ENCODE measurements around the gene MBOAT7.
A peak's percentile ranks its signal among the peaks of the same experiment; 100 is the strongest.

Gene MBOAT7

DNA sequence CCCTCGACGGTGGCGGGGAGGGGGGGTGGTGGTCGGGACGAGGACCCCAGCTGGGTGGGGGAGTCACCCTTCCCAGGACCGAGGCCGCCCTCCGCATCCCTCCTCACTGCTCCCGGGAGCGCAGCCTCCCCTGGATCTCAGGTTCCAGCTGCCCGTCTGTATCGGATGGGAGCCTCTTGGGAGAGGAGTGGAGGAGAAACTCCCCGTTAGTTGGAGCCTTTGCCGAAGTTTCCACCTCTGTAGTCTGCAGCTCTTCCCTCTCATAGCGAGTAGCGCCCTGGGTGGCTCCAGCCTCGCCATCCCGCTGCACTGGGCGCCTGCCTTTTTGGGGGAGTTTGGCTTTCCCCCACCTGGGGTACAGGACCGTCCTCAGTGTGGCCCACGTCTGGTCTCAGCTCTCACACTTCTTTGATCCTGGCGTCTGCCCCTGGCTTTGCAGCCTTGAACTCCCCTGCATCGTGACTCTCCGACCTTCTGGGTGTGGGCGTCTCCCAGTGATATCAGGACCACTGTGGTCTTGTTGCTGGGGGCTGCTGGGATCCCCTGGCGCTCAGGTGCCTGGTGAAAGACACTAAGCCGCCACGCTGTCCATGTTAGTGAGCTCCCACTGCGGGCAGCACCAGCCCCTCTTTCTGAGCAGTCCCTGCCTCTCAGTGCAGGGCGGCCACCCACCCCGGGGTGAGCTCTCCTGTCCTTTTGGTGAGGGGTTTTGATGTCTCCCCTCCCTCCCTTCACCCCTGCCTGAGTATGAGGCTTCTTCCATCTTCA, 50.7 kb downstream of the MBOAT7 start:
- DNase-seq (ENCODE audit: low read depth), result no peak

DNA sequence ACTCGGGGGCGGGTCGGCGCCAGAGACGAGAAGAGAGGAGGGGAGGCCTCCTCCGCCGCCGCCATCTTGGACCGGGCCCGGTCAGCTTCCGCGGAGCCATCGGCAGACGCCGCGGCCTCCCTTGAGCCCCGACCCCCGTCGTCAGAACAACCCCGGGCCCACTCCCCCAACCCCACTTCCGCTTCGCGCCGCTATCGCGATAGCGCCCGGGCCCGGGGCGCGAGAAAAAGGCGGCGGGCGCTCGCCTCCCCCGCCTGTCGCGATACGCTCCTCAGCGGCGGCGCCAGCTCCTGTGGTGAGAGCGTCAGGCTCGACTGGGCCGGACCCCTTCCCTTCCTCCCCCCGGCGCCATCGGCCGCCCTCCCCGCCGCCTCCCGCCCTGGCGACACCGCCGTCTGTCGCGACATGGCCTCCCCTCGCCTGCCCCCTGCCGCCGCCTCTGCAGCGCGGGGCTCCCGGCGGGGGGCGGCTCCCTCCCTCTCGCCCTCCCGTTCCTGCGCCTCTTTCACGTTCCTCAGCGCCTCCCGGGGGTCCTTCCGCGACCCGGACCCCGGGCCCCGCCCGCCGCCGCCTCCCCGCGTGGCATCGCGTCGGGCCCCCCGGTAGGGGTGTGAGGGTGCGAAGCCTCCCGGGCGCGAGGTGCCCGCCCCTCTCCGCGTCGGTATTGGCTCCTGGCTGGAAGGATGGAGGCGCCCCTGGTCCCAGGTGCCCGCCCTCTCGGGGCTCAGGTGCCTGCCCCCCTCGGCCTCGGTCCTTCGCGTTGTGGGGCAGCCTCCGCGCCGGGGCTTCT, 51.5 kb downstream of the MBOAT7 start, which contains the start of gene CNOT3:
CNOT3 (plus strand) TSS at position 64 of the 790 bp plus-strand sequence. CDS start 5,217 bp downstream, outside the sequence.
- no peak for DNase-seq (ENCODE audit: low read depth)

DNA sequence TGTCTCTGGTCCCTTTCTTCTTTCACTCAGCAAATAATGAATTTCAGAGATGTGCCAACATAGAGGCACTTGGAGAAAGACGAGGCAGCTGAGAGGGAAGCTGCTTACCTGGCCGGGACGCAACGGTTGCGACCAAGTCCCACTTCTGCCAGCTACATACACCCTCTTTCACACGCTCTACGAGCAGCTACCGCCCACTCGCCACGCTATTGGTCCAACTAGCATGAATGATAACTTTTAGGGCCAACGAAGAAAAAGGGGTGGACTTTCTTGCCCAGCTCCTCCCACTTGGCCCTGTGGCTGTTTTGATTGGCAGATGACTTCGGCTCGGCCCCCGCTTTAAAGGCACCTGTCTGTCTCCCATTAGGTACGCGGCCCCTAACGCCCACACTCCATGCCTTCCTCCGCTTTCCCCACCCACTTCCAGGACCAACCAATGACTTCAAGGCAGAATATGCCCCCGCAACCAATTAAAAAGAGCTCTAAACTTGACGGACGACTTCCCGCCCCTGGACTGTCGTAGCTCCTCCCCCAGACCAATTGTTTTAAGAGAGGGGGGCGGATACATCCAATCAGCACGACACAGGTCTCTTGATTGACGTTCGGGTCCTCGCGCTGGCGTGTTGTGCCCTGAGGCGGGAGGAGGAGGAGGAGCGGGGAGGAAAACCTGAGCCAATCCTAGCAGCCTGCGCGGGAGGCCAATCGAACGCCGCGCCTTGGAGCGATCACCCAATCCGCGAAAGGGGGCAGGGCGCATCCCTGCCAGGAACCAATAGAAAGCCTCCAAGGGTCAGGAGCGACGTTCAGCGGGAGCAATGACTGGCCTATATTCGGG, 52.3 kb downstream of the MBOAT7 start:
- peak; percentile 100 for DNase-seq (ENCODE audit: low read depth)

DNA sequence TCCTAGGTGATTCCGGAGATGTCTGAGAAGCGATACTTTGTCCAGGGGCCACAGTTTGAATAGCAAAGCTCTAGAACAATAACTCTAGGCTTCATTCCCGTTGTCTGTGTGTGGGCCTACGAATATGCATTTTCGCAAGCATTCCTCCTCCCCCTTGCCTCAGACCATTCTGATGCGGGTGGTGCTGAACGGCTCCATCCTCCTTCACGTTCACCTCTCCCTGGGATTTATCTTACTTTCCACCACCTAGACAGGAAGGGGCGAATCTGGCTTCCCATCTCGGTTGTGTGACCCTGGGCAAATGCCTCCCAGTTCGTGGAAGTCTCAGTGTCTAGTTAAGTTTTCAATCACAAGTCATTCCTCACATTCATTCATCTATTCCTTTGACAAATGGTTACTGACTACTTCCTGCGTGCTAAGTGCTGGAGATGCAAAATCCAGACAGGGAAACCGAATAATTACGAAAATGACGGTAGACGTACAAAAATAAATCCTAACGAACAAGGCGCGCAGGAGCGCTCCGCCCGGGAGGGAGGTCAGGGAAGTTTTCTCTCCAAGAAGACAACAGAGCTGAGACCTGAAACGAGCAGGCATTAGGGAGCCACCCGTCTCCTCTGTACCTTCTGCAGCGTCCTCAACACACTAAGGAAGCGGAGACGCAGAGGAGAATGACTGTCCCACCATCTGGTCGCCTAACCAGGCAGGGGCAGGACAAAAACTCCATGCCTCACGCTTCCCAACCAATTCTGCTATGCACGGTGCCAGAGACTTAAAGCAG, 53.1 kb downstream of the MBOAT7 start:
- no peak for DNase-seq (ENCODE audit: low read depth)

DNA sequence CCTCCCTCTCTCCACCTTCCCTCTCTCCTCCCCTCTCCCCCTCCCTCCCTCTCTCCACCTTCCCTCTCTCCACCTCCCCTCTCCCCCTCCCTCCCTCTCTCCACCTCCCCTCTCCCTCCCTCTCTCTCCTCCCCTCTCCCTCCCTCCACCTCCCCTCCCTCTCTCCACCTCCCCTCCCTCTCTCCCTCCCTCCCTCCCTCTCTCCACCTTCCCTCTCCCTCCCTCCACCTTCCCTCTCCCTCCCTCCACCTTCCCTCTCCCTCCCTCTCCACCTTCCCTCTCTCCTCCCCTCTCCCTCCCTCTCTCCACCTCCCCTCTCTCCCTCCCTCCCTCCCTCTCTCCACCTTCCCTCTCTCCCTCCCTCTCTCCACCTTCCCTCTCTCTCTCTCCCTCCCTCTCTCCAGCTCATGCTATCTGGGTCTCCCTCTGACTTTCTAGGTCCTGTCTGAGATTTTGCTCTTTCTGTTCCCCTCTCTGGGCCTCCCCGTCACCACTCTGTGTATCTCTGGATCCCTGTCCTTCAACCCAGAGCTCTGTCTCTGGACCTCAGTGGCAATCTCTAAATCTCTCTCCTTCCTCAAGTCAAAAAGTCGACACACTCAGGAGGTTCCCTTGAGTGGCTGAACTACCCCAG, 55.3 kb downstream of the MBOAT7 start:
- DNase-seq (ENCODE audit: low read depth), result no peak

DNA sequence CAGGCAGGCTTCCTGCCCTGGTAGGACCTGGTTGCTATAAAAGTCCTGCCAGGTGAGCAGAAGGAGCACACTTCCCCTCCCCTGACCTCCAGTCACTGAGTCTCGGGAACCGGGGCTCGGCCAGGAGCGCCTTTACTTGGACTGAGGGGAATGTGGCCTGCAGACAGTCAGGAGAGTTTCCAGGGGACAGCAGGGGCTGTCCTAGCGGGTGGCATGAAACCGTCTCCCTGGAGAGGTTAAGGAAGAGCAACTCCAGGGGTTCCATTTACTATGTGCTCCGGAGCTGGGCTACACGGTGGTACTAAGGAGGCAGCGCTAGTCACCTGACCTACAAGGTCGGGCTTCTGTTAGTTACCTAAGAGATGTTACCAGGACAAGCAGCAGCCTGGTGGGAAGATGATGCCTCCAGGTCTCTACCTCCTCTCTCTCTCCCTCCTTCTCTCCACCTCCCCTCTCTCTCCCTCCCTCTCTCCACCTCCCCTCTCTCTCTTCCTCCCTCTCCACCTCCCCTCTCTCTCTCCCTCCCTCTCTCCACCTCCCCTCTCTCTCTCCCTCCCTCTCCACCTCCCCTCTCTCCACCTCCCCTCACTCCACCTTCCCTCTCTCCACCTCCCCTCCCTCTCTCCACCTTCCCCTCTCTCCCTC, 55.9 kb downstream of the MBOAT7 start:
- DNase-seq (ENCODE audit: low read depth), result no peak

DNA sequence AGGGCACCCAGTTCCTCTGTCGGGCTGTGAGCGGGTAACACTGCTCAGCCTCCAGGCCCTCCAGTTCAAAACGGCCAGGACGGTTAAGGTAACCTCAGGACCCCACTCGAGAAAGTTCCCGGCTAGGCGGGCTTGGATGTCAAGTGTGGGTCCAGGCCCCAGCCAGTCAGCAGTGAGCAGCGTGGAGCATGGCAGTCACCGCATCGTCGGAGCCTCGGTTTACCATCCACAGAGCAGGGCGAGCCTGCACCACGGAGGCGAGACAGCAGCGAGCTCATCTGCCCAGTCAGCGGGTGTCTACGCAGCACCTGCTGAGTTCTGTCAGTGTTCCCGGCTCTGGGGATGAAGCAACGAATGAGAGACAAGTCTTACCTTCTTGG, 59.8 kb downstream of the MBOAT7 start:
- DNase-seq (ENCODE audit: low read depth), result no peak

DNA sequence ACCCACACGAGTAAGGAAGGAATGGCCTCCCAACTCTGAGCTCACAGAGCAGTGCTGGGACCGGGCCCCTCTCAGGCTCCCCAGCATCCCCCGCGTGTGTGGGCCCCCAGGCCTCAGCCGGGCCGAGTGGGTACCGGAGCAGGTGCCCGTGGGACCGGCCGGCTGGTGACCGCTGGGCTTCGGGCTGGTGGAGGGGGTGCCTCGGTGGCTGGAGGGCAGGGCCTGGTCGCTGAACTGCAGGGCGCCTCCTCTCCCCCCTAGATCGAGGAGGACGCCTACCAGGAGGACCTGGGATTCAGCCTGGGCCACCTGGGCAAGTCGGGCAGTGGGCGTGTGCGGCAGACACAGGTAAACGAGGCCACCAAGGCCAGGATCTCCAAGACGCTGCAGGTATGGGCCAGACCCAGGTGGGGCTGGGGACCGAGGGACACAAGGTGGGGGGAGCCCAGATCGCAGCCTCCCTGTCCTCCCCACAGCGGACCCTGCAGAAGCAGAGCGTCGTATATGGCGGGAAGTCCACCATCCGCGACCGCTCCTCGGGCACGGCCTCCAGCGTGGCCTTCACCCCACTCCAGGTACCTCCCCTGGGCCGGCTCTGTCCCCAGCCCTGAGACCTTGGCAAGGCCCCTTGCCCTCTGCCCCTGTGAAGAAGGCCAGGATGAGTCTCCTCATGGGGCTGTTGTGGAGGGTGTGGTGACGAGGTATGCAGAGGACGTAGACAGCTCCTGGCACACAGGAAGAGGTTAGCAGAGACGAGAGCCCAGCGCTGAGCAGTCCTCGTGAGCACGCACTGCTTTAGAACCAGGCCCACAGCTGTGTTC, 60.4 kb downstream of the MBOAT7 start:
- DNase-seq (ENCODE audit: low read depth), result no peak

DNA sequence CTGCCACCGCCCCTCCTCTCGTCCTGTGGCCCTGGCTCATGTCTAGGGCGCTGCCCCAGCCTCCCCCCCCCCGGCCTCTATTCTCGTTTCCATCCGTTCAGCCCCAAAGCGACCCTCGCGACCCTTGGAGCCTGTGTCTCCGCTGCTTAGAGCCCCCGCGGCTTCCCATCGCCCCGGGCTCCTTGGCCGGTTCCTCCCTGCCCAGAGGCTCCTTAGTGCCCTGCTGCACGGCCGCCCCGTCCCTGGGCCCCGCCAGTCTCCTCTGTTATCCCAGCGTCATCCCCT, 61.0 kb downstream of the MBOAT7 start:
- DNase-seq (ENCODE audit: low read depth), result no peak

DNA sequence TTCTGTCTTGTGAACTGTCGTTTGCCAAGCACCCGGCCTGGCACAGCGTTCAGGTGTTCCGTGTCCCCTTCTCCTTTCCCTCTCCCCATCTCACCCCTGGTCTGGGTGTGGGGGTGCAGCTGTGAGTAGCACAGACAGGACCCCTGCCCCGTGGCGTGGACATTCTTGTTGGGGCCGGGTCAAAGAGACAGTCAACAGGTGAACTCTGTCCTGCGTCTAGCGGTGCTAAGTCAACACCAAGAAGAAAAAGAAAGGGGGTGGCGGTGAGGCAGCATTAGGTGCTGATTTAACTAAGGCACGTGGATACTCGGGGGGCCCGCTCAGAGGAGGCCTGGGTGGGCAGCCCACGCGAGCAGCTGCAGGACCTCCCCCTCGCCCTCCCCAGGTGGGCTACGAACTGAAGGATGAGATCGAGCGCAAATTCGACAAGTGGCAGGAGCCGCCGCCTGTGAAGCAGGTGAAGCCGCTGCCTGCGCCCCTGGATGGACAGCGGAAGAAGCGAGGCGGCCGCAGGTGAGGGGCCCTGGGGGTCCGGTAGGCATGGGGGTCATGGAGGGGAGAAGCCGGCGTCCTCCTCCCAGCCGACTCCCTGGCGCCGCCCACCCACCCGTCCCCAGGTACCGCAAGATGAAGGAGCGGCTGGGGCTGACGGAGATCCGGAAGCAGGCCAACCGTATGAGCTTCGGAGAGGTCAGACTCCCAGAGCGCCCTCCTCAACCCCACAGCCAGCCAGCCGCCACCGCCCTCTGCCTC, 61.5 kb downstream of the MBOAT7 start:
- no peak for DNase-seq (ENCODE audit: low read depth)

DNA sequence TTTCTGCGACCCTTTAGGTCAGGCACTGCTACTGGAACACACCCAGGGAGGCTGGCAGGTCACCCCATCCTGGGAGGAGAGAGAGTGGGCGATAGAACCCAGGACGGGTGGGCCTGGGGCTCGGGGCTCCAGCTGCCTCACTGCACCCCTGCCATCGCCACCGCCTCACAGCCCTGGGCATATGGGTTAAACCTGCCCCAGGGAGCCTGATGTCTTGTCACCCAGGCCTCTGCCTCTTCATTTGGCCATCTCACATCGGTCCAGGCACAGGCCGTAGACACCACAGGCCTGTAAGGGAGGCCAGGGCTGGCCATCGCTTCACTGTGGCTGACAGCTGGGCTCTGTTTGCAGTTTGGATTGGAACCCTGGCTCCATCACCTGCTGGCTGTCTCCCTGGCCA, 63.7 kb downstream of the MBOAT7 start:
- no peak for DNase-seq (ENCODE audit: low read depth)

DNA sequence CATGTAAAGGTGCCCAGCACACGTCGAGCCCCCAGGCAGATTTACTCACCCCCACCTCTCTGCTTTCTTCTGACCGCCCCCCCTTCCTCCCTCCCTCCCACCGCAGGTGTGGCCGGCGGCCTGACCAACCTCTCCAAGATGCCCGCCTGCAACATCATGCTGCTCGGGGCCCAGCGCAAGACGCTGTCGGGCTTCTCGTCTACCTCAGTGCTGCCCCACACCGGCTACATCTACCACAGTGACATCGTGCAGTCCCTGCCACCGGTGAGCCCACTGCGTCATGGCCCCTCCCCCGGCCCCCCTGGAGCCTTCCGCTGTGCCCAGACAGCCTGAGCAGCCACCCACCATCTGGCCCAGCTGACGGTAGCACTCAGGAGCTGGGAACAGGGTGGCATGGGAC, 65.0 kb downstream of the MBOAT7 start:
- DNase-seq (ENCODE audit: low read depth), result no peak

DNA sequence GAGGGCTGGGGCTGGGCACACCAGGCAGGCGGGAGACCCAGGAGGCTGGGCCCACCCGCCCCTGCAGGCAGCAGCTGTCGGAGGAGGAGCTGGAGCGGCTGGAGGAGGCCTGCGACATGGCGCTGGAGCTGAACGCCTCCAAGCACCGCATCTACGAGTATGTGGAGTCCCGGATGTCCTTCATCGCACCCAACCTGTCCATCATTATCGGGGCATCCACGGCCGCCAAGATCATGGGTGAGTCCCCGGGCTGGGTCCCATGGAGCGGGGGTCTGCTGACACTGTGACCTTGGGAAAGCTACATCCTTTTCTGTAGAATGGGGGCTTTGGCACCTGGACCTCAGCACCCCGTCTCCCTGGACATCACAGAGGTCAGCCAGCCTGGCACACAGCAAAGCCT, 65.7 kb downstream of the MBOAT7 start:
- no peak for DNase-seq (ENCODE audit: low read depth)

Measured in stromal cell of bone marrow (primary cell).